NCI-H2081 (cell line): ENCODE results near the gene FAM13C.
A peak's percentile ranks its signal among the peaks of the same experiment; 100 is the strongest.

ENCODE experiments used
- DNase-seq, 2 experiments: peaks; one replicate each; lab custom pipeline; 2025; lab: John Stamatoyannopoulos, UW

The FAM13C gene

GRCh38 chr10:59317066-59317465 is 45.3 kb downstream of the FAM13C start:
- DNase-seq = no peak

- no peak for DNase-seq
These were observed 46.9 kb downstream of the FAM13C start for GRCh38 chr10:59315465-59315864.

- no peak for DNase-seq
These were observed 48.1 kb downstream of the FAM13C start for GRCh38 chr10:59314268-59314667.

- DNase-seq = no peak
These were observed 50.1 kb downstream of the FAM13C start for GRCh38 chr10:59312247-59312646.

DNA sequence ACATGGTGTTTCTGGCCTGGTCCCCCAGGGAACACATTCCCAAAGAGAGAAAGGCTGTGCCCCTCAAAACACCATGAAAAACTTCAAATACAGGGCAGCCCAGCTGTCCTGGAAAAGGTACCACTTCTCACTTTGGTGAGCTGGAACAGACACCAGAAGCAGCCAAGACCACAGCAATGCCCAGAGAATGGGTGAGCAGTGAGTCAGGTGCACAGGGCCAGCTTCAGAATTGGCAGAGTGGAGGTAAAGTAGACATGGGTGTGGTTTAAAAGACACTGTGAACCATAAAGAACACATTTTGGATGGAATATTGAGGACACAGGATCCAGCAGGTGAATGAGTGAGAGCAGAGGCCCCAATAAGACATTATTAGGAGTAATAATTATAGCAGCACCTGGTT is 51.3 kb downstream of the FAM13C start:
- no peak for DNase-seq

- no peak for DNase-seq
These were observed 51.9 kb downstream of the FAM13C start for GRCh38 chr10:59310324-59310914.

- DNase-seq = no peak
These were observed 57.7 kb downstream of the FAM13C start for GRCh38 chr10:59304521-59305097.

GRCh38 chr10:59303018-59303417 is 59.3 kb downstream of the FAM13C start:
- DNase-seq = no peak

DNA sequence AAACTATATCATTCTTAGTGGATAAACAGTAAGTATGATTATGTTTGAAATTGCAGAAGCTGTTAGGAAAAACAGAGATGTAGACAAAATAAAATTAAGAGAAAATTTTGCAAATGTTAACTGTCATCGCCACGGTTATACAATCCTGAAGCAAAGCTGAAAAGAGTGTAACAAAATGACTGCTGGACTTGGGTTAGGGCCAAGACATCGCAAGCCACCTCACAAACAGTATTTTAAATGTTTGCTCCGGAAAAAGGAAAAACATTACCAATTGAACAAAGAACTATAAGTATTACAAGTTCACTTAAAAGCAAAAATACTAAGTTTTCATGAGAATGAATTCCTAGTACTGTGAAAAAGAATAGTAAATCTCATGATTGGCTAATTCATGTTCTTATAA is 60.0 kb downstream of the FAM13C start:
- DNase-seq = no peak

GRCh38 chr10:59301067-59301754 is 61.1 kb downstream of the FAM13C start:
- no peak for DNase-seq

DNA sequence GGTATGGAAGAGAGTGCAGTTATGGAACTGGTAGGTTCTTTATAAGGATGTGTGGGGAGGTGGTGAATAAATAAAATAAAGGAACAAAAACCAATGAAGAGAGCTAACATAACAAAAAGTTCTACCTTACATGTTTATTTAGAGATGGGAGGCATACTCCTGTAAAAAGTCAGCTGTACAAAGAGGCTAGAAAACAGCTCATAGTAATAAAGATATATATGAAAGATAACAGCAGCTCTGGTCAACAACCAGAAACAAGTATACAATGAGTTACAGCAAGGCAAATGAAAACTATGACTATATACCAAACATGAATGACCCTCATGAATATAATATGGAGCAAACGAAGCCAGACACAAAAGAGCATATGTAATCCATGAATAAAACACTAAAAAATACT is 62.0 kb downstream of the FAM13C start:
- no peak for DNase-seq

GRCh38 chr10:59299933-59300332 is 62.4 kb downstream of the FAM13C start:
- no peak for DNase-seq

- no peak for DNase-seq
These were observed 71.9 kb downstream of the FAM13C start for GRCh38 chr10:59290448-59290847.

DNA sequence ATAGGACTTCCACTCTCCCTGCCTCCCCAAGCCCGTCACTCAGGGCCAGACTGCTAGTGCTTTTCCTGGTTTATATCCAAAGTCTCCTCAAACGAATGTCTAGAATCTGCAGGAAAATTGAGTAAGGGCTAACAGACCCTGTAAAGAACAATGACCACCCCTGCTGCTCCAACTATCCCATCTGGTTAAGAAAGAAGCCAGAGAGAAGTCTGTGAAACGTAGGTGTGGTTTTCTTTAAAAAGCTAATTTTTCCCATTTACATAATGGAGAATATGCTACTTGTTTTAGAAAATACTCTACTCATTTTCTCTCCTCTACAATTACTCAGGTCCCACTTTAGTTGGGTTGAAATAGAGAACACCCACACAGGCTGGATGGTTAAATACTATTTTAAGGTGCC is 72.5 kb downstream of the FAM13C start:
- no peak for DNase-seq

- DNase-seq = no peak
These were observed 74.6 kb downstream of the FAM13C start for GRCh38 chr10:59287587-59288255.

DNA sequence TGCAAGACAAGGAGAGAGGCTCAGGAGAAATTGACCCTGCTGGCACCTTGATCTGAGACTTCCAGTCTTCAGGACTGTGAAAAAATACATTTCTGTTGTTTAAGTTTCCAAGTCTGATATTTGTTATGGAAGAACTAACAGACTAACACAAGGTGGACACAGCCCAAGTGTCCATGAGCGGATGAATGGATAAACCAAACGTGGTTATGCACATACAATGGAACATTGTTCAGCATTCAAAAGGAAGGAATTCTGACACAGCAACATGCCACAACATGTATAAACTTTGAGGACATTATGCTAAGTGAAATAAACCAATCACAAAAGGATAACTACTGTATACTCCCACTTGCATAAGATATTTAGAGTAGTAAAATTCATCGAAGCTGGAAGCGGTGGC is 76.5 kb downstream of the FAM13C start:
- DNase-seq = no peak

- DNase-seq = no peak
These were observed 77.3 kb downstream of the FAM13C start for GRCh38 chr10:59285073-59285472.

DNA sequence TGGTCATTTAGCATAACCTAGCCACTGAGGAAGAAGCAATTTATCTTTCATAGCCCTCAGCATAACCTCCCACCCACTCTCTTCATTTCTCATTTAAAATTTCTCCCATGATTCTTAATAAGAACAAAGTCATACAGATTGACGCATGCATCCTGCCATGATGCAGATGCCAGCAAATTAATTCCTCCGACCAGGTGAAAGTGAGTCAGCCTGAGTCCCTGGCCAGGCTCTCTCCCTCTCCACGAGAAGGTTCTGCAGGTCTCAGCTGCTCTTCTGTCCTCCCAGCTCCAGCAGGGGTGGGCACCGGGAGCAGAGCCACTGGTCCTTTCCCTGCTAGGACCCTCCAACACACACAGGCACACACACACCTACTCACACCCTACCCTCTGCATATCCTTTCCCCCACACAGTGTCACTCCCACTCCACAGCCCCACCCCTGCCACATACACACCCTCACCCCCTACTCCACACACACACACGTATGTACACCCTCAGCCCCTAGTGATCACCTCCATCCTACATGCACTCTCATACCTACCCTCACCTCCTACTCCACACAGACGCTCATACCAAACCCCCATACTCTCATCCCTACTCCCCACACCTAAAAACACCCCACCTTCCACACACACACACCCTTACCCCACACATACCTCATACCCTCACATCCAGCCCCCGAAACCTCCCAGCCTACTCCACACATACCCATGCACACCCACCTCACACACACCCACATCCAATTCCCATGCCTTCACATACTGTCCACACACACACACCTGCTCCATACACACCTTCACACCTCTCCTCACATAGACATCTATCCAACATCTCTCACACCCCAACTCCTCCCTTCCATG is 78.0 kb downstream of the FAM13C start:
- no peak for DNase-seq

DNA sequence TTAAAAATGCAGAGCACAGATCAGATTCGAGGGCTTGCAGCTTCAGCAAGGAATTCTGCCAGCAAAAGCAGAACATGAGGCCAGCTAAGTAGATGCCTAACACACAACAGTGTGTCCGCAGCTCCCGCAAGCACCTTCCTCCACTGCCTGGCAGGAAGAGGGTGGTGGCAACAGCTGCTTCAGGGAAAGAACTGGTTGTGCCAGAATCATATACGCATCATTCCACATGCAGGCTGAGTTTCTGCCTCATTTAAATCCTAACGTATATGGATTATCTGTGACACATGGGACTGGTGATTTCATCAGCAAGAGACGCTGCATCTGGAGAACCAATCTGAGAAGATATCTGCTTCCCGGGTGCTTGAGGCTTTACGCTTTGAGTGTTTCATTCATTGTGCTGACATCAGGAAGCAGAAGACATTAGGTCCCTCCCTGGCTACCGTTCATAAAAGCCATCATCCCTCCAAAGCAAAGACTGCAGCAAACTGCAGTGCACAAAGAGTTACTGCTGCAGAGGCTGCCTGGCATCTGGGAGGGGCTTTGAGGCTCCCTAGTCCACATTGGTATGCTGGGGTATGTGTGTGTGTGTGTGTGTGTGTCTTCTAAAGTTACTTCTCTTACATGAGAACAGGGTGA is 78.8 kb downstream of the FAM13C start:
- DNase-seq = no peak

DNA sequence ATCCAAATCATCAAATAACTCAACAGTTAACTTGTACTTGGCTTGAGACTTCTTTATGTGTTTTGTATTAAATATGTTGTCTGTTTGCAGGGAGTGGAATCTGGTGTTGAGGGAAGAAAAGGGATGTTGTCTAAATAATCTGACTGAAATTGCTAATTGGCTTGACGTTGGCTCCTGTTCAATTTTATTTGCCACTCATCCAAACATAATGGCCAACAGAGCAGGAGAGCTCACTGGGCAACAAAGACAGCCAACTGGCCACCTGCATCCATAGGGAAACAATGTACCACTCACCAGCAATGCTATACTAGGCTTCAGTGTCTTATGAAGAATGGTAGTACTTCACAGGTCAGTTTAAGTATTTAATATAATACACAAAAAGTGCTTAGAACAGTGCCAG is 80.5 kb downstream of the FAM13C start:
- peak; percentile 3 to 12 for DNase-seq

DNA sequence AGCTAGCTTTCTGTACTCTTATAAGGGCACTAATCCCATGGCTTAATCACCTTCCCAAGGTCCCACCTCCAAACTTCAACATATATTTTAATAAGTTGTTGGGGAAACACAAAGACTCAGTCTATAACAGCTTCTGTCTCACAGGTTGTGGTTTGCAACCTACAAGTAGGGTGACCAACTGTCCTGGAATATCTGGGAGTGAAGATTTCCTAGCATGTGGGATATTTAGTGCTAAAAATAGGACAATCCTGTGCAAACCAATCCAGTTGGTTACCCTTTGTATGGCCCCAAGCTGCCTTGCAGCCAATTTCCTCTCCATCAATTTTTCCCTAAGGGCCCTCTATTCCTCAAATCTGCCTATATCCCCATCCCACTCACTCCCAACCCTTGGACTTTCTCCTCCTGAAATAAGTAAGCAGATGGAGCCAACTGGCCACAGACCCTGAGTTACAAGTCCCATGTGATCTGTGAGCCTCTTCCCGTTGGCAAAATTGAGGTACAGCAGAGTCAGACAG is 82.3 kb downstream of the FAM13C start:
- DNase-seq = no peak
